ENCODE results near the gene JAZF1.

DNA sequence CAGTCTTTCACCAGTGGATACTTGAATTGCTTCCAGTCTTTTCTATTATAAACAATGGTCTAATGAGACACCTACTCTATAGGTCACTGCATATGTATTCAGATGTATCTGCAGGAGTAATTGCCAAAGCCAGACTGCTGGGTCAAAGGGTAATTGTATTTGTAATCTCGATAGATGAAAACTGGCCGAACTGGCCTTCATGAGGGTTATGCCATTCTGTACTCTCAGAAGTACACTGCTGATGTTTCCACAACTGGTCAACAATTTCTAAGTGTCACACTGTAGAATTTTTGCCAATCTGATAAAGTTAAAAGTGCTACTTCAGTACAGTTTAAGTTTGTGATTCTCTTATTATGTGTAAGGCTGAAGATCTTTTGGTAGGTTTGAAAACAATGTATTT lies 64.6 kb downstream of the JAZF1 start:
- TF ChIP-seq, protein P1, sequence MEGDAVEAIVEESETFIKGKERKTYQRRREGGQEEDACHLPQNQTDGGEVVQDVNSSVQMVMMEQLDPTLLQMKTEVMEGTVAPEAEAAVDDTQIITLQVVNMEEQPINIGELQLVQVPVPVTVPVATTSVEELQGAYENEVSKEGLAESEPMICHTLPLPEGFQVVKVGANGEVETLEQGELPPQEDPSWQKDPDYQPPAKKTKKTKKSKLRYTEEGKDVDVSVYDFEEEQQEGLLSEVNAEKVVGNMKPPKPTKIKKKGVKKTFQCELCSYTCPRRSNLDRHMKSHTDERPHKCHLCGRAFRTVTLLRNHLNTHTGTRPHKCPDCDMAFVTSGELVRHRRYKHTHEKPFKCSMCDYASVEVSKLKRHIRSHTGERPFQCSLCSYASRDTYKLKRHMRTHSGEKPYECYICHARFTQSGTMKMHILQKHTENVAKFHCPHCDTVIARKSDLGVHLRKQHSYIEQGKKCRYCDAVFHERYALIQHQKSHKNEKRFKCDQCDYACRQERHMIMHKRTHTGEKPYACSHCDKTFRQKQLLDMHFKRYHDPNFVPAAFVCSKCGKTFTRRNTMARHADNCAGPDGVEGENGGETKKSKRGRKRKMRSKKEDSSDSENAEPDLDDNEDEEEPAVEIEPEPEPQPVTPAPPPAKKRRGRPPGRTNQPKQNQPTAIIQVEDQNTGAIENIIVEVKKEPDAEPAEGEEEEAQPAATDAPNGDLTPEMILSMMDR (IDR thresholded peaks at IDR 0.05; ENCODE audit: low read depth, low read length, poor library complexity, severe bottlenecking): no peak
- TF ChIP-seq EZH2phosphoT487 (IDR thresholded peaks at IDR 0.05; ENCODE audit: borderline replicate concordance, low read length): no peak

Measured in DOHH2 (cell line).